NCI-H226 (cell line): ENCODE data around the gene OGFOD2.
A peak's percentile ranks its signal among the peaks of the same experiment; 100 is the strongest.

Experiments
- DNase-seq: peaks from one replicate; pipeline ENCODE4 v3.0.0-alpha.2; 2015

The OGFOD2 gene

DNA sequence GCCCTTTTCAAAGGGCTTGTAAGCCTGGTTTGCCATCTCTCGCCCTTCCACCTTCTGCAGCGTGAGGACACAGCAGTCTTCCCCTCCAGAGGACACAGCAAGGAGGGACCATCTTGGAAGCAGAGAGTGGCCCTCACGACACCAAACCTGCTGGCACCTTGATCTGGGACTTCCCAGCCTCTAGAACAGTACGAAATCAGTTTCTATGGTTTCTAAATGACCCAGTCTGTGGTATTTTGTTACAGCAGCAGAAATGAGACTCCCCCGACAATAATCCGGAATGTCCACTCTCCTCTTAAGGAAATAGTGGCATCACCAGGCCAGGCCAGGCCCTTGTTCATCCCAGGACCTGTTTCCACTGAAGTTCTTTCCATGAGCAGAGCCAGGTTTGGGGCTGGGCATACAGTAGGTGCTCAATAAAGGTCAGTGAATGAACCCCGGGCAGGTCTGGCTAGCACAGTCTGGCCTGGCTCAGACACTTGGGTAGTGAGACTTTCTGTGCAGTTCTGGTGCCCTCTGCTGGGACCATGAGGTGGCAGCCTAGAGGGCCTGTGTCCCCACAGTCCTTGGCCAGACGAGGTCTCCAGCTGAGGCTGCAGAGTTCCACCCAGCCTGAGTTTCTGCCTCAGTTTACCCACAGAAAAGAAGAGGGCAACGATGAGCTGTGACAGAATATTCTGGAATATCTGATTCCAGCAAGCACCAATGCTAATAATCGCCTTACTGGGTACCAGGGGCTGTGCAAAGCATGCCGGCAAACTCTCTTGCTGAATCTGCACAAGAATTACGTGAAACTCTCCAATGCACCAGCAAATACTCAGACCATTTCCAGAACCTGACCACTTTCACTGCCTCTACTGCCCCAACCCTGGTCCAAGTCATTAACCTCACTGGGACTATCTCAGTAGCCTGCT lies 22.8 kb upstream of the OGFOD2 start:
- DNase-seq = peak; percentile 54

GRCh38 chr12:122955156-122955555 lies 19.9 kb upstream of the OGFOD2 start:
- DNase-seq = no peak

DNA sequence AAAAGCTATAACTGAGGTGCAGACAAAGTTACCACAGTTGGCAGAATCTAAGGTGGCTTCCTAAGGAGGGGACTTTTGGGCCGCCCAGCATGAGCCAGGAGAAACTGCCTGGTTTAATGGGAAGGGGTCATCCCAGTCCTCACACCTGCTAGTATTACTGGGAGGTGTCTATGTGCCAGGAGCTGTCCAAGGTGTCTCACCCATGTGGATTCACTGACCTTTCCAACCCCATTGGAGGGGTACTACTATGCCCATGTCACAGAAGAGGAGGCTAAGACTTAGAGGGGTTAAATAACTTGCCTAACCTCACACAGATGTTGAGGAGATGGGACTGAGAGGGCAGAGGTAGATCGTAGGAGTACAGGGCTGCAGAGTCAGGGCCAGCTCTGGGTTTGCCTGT lies 19.0 kb upstream of the OGFOD2 start:
- no peak for DNase-seq

GRCh38 chr12:122958198-122958888 lies 16.7 kb upstream of the OGFOD2 start:
- DNase-seq = no peak

GRCh38 chr12:122959566-122960192 lies 15.4 kb upstream of the OGFOD2 start:
- no peak for DNase-seq

GRCh38 chr12:122960193-122960569 lies 14.9 kb upstream of the OGFOD2 start:
- DNase-seq = no peak

DNA sequence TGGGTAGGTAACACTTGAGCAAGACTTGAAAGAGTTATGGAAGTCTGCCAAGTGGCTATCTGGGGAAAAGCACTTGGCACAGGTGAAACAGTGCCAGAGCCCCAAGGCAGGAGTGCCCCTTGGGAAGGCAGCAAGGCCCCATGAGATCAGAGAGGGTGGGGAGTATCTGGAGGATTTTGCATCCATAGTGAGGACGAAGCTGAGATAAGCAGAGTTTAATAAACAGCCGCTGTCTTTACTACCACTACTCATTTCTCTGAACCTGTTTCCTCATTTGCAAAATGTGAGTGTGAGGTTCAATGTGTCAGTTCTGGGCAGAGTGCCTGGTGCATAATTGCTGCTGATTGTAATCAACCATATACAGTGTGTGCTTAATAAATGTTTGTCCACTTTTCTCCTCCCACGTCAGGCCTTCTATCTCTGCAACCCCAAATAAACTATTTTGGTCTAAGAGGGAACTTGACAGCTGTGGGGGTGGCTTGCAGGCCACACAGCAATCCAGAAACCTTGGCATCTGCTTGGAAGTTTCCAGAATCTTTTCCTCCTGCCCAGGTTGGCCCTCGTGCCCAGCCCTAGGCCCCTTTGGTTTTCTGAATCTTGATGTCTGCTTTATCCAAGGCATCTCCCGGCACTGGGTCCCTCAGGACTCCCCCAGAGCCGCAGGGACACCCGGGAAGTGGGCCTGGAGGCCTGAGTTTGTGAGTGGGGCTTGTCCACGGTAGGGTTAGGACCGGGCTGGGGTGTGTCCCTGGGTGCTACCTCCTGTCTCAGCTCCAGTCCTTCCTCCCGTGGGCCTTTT lies 13.3 kb upstream of the OGFOD2 start:
- peak; percentile 37 for DNase-seq

GRCh38 chr12:122963941-122964265 lies 11.1 kb upstream of the OGFOD2 start:
- DNase-seq = peak; percentile 58

DNA sequence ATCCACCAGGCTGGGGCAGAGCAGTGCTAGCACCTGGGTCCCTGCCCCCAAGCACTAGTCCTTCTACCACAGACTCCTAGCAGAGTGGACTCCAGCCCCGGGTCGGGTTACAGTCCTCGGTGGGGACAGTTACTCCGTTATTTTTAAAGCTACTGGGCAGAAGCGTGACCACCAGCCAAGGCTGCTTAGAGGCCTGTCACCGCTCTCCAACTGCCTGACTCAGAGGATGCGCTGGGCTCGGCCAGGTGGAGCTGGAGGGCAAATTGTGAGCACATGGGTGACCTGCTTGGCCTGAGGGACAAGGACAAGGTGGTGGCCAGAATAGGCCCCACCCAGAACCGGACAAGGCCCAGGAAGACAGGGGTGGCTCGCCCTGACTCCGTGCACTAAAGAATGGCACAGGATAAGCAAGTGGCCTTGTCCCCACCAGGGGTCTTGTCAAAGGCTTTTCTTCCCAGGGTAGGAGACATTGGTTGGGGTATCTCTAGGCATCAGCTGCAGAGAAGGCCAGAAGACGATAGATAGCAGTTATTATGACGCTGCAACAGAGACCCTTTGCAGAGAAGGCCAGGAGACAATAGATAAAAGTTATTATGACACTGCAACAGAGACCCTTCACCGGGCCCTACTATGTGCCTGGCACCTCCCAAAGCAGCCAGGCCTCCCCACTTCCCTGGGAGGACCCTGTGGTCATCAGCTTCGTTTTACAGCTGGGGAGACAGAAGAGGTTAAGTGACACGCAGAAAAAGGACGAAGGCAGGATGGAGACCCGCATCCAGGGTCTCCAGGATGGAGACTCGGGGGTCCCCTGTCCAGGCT lies 10.4 kb upstream of the OGFOD2 start:
- DNase-seq = no peak

- DNase-seq = no peak
These were observed 9.7 kb upstream of the OGFOD2 start for GRCh38 chr12:122965321-122965751.

GRCh38 chr12:122965851-122966742 lies 8.9 kb upstream of the OGFOD2 start, which contains the start of gene ABCB9:
Gene ABCB9, minus strand, starts transcription at chr12:122966463. Its CDS starts 6,228 bp downstream, at chr12:122960235.
- peak; percentile 87 for DNase-seq

GRCh38 chr12:122966743-122967550 lies 8.1 kb upstream of the OGFOD2 start:
- DNase-seq = no peak

- no peak for DNase-seq
These were observed 6.9 kb upstream of the OGFOD2 start for GRCh38 chr12:122968104-122968503.

DNA sequence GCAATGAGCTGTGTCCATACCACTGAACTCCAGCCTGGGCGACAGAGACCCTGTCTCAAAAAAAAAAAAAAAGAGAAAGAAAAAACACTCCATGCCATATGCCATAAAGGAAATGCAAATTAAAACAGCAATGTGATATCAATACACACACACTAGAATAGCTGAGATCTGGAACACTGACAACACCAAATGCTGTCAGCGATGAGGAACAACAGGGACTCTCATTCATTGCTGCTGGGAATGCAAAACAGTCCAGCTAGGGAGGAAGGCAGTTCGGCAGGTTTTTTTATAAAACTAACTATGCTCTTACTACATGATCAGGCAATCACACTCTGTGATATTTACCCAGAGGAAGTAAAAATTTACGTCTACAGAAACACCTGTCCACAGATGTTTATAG lies 5.4 kb upstream of the OGFOD2 start:
- DNase-seq = no peak

GRCh38 chr12:122974274-122974891 lies 661 bp upstream of the OGFOD2 start:
- peak; percentile 93 for DNase-seq

DNA sequence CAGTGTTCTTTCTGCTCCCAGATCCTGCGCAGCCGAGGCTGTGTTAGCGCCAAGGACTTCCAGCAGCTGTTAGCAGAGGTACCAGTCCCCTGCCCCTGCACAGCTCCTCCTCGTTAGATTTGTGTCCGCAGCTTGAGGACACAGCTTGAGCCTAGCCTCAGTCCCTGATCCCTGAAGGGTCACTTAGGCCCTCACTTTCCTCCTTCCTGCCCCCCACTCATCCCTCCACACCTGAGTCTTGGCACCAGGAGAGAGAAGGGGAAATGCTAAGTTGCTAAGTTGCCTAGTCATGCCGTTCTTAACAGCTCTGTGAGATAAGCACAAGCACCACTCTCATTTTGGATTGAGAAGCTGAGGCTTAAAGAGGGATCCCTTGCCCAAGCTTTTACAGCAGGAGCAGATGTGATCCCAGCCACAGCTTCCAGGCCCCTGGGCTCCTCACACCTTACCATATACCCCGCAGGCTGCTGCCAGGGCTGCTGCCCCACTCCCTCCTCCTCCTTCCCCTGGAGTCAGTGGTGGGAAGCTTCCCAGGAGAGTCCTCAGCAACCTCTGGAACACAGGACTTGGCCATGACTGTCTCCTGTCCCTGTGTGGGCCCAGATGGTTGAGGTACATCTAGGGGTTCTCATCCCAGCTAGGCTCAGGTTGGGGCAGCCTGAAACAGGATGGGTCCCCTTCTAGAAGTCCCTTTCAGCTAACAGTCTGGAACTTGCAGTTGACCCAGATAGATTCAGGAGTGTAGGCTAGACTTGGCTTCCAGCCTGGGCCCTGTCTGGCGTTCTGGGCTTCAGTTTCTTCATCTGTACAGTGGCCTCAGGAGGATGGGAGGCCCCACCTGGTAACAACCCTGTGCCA lies 975 bp downstream of the OGFOD2 start:
- no peak for DNase-seq

DNA sequence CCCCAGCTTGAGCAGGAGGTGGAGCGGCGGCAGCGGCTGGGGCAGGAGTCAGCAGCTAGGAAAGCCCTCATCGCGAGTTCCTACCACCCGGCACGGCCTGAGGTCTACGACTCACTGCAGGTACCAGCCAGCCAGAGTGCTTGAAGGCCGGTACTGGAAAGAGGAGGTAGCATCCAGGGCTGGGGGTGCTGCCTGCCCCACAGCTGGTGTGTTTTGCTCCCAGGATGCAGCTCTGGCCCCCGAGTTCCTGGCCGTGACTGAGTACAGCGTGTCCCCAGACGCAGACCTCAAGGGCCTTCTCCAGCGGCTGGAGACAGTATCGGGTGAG lies 1.6 kb downstream of the OGFOD2 start:
- DNase-seq = no peak

DNA sequence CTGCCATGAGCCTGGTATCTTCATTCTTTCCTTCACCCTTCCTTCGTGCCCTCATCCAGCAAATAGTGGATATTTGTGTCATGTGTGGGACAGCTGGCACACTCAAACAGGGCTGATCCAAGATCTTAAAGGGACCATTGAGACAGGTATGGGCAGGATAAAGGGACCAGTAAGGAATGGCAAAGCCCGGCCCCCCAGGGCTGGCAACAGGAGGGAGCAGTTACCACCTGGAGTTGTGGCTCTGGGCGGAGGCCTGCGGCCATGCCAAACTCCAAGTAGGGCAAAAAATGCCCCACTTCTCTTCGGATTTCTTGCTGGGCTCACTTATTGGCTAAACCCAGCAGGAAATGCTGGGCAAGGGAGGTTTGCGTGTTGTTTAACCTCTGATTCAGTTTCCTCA lies 2.1 kb downstream of the OGFOD2 start:
- DNase-seq = no peak
